HEK293 (cell line): Measurements from ENCODE around the gene LPP.

ENCODE experiments used
- CTCF ChIP-seq: fragments of 450-650 bp; formaldehyde crosslinking; IDR thresholded peaks from 2 replicates; pipeline ENCODE4 v1.5.1; 2016; ENCODE audit warnings: missing biosample characterization, missing genetic modification characterization
- YY1 ChIP-seq: fragments of 450-650 bp; formaldehyde crosslinking; IDR thresholded peaks from 2 replicates; pipeline ENCODE4 v1.5.1; 2018; ENCODE audit warnings: missing biosample characterization, missing genetic modification characterization
- ZBTB26 ChIP-seq: fragments of 450-650 bp; formaldehyde crosslinking; optimal IDR thresholded peaks from 2 replicates; pipeline ENCODE3; 2016; ENCODE audit warnings: missing biosample characterization, mild to moderate bottlenecking, missing genetic modification characterization
- ZFP41 ChIP-seq: fragments of 450-650 bp; formaldehyde crosslinking; IDR thresholded peaks from 2 replicates; pipeline ENCODE4 v1.5.1; 2016; ENCODE audit warnings: missing biosample characterization, missing genetic modification characterization, borderline replicate concordance
- ZNF175 ChIP-seq: fragments of 450-650 bp; formaldehyde crosslinking; IDR thresholded peaks from 2 replicates; pipeline ENCODE4 v1.5.1; 2016; ENCODE audit warnings: missing biosample characterization, missing genetic modification characterization
- ZNF513 ChIP-seq: fragments of 450-650 bp; IDR thresholded peaks from 2 replicates; pipeline ENCODE4 v1.5.1; 2018; ENCODE audit warnings: missing biosample characterization, missing genetic modification characterization
- ZNF514 ChIP-seq: fragments of 450-650 bp; formaldehyde crosslinking; IDR thresholded peaks from 2 replicates; pipeline ENCODE4 v1.5.1; 2016; ENCODE audit warnings: missing biosample characterization, missing genetic modification characterization
- ZNF529 ChIP-seq: fragments of 450-650 bp; formaldehyde crosslinking; IDR thresholded peaks from 2 replicates; pipeline ENCODE4 v1.5.1; 2017; ENCODE audit warnings: missing genetic modification characterization, missing biosample characterization; ENCODE audit not compliant: insufficient replicate concordance
- ZNF600 ChIP-seq: fragments of 450-650 bp; formaldehyde crosslinking; IDR thresholded peaks from 2 replicates; pipeline ENCODE4 v1.5.1; 2016; ENCODE audit warnings: missing biosample characterization, missing genetic modification characterization
- ZNF837 ChIP-seq: fragments of 450-650 bp; formaldehyde crosslinking; IDR thresholded peaks from 2 replicates; pipeline ENCODE4 v1.5.1; 2016; ENCODE audit warnings: missing biosample characterization, missing genetic modification characterization

GRCh38 chr3:188179006-188179966, 25.3 kb downstream of the LPP start:
- no peak for TF ChIP-seq ZNF837
- TF ChIP-seq CTCF (tag by site-specific recombination): no peak
- TF ChIP-seq ZNF529 (tag by site-specific recombination): no peak
- TF ChIP-seq YY1 (tag by site-specific recombination): no peak
- TF ChIP-seq ZNF513 (tag by site-specific recombination): no peak
- no peak for TF ChIP-seq ZFP41 (tag by site-specific recombination)
- TF ChIP-seq ZNF514 (tag by site-specific recombination): no peak
- TF ChIP-seq ZNF175 (tag by site-specific recombination): no peak
- TF ChIP-seq ZNF600 (tag by site-specific recombination): no peak
- no peak for TF ChIP-seq ZBTB26 (tag by site-specific recombination)
